ENCODE results near the gene ADAMTSL5. TPM values are rescaled to one million over a fixed set of nuclear protein-coding genes. Genes with fewer than 3 reads are reported as not detected.
A peak's percentile ranks its signal among the peaks of the same experiment; 100 is the strongest.
"Not testable (repeated sequence)": the region's sequence is repeated elsewhere in the genome, so short reads cannot be mapped to it uniquely, and the experiment has no call there.

ADAMTSL5 gene
- total RNA-seq, 1 donor from 2014 or later, result 22.5 TPM

- no peak for ATAC-seq (ENCODE audit: poor library complexity)
- intact Hi-C loops (cut with DNase I), result no loop called here
- no peak for DNase-seq
These were observed 19.2 kb upstream of the ADAMTSL5 start for GRCh38 chr19:1532003-1532402.

- ATAC-seq (ENCODE audit: poor library complexity) (no peak), DNase-seq (no peak)
- intact Hi-C loops (cut with DNase I), result no loop called here
These were observed 18.8 kb upstream of the ADAMTSL5 start for GRCh38 chr19:1531587-1531986.

- DNase-seq; ATAC-seq (ENCODE audit: poor library complexity); intact Hi-C loops (cut with DNase I): not testable (repeated sequence)
These were observed 18.0 kb upstream of the ADAMTSL5 start for GRCh38 chr19:1530856-1531255.

GRCh38 chr19:1529430-1529816 is 16.6 kb upstream of the ADAMTSL5 start:
- intact Hi-C loops (cut with DNase I), result no loop called here
- DNase-seq, result no peak
- no peak for ATAC-seq (ENCODE audit: poor library complexity)

- ATAC-seq (ENCODE audit: poor library complexity), result no peak
- intact Hi-C loops (cut with DNase I), result no loop called here
- DNase-seq, result no peak
These were observed 16.0 kb upstream of the ADAMTSL5 start for GRCh38 chr19:1528596-1529429.

GRCh38 chr19:1527650-1528309 is 15.0 kb upstream of the ADAMTSL5 start:
- intact Hi-C loops (cut with DNase I), result no loop called here

GRCh38 chr19:1526979-1527649 is 14.3 kb upstream of the ADAMTSL5 start:
- no peak for DNase-seq
- intact Hi-C loops (cut with DNase I), result no loop called here
- ATAC-seq (ENCODE audit: poor library complexity), result no peak

More at GRCh38 chr19:1527650-1528309, 15.0 kb upstream of the ADAMTSL5 start:
- no peak for DNase-seq
- ATAC-seq (ENCODE audit: poor library complexity), result no peak

GRCh38 chr19:1526066-1526778 is 13.4 kb upstream of the ADAMTSL5 start:
- DNase-seq, result no peak
- intact Hi-C loops (cut with DNase I), result no loop called here
- no peak for ATAC-seq (ENCODE audit: poor library complexity)

GRCh38 chr19:1525343-1525742 is 12.5 kb upstream of the ADAMTSL5 start:
- no peak for DNase-seq
- no peak for ATAC-seq (ENCODE audit: poor library complexity)
- intact Hi-C loops (cut with DNase I), result no loop called here

- no peak for DNase-seq
- intact Hi-C loops (cut with DNase I), result no loop called here
- no peak for ATAC-seq (ENCODE audit: poor library complexity)
These were observed 12.1 kb upstream of the ADAMTSL5 start for GRCh38 chr19:1524972-1525325.

GRCh38 chr19:1524287-1524971 is 11.6 kb upstream of the ADAMTSL5 start:
- DNase-seq, result no peak
- ATAC-seq (ENCODE audit: poor library complexity), result no peak
- intact Hi-C loops (cut with DNase I), result no loop called here

- ATAC-seq (ENCODE audit: poor library complexity), result peak; percentile 21
- DNase-seq, result no peak
- intact Hi-C loops (cut with DNase I), result no loop called here
These were observed 10.8 kb upstream of the ADAMTSL5 start, which contains the start of gene PLK5 for GRCh38 chr19:1523412-1524286. Gene PLK5, plus strand, starts transcription at chr19:1524077. Its CDS starts 2,920 bp downstream, at chr19:1526997.

GRCh38 chr19:1522838-1523237 is 10.0 kb upstream of the ADAMTSL5 start:
- intact Hi-C loops (cut with DNase I), result no loop called here
- no peak for ATAC-seq (ENCODE audit: poor library complexity)
- no peak for DNase-seq

GRCh38 chr19:1522061-1522460 is 9.2 kb upstream of the ADAMTSL5 start:
- no peak for DNase-seq
- no peak for ATAC-seq (ENCODE audit: poor library complexity)
- intact Hi-C loops (cut with DNase I), result no loop called here

- intact Hi-C loops (cut with DNase I), result no loop called here
- ATAC-seq (ENCODE audit: poor library complexity) (peak; percentile 66), DNase-seq (no peak)
These were observed 8.8 kb upstream of the ADAMTSL5 start for GRCh38 chr19:1521636-1522035.

GRCh38 chr19:1520203-1520780 is 7.5 kb upstream of the ADAMTSL5 start:
- no peak for DNase-seq
- intact Hi-C loops (cut with DNase I), result no loop called here
- ATAC-seq (ENCODE audit: poor library complexity), result no peak

- DNase-seq; intact Hi-C loops (cut with DNase I); ATAC-seq (ENCODE audit: poor library complexity): not testable (repeated sequence)
These were observed 7.0 kb upstream of the ADAMTSL5 start for GRCh38 chr19:1519802-1520201.

Measured in Right ventricle myocardium superior (tissue), 1 donor.